Endodermal cell (in vitro differentiated cells): ENCODE data around the gene NR2C2AP. TPM values are rescaled to one million over a fixed set of nuclear protein-coding genes. Genes with fewer than 3 reads are reported as not detected.

Experiments used
- DNase-seq: peaks from one replicate; pipeline ENCODE4 v3.0.0-alpha.2; 2017
- H3K27ac ChIP-seq: 2 replicates; pipeline ENCODE4 v1.5.1; 2013; ENCODE audit warnings: mild to moderate bottlenecking, low read depth, low read length, moderate library complexity
- H3K27me3 ChIP-seq: 2 replicates; pipeline ENCODE4 v1.6.1; 2013; ENCODE audit warnings: mild to moderate bottlenecking, low read length, moderate library complexity; ENCODE audit not compliant: insufficient read depth, control insufficient read depth, poor library complexity, severe bottlenecking
- H3K36me3 ChIP-seq: 2 replicates; pipeline ENCODE4 v1.7.0; 2013; ENCODE audit warnings: mild to moderate bottlenecking, low read length, moderate library complexity; ENCODE audit not compliant: control insufficient read depth, insufficient read depth
- H3K4me1 ChIP-seq: one replicate; pipeline ENCODE4 v1.7.0; 2013; ENCODE audit warnings: low read length; ENCODE audit not compliant: control insufficient read depth, insufficient read depth
- H3K4me3 ChIP-seq: 2 replicates; pipeline ENCODE4 v1.5.1; 2013; ENCODE audit warnings: mild to moderate bottlenecking, low read length, moderate library complexity
- H3K9ac ChIP-seq: 2 replicates; pipeline ENCODE4 v1.6.1; 2013; ENCODE audit warnings: mild to moderate bottlenecking, low read length, moderate library complexity; ENCODE audit not compliant: poor library complexity, severe bottlenecking; ENCODE audit errors: extremely low read depth
- H3K9me3 ChIP-seq: 2 replicates; pipeline ENCODE4 v1.6.1; 2013; ENCODE audit warnings: mild to moderate bottlenecking, low read length, moderate library complexity; ENCODE audit not compliant: control insufficient read depth
- H3K27ac Mint-ChIP-seq: 2 replicates; pipeline ENCODE4 v1.8.0; 2020; ENCODE audit warnings: mixed read lengths
- H3K27me3 Mint-ChIP-seq: 2 replicates; pipeline ENCODE4 v1.8.0; 2021; ENCODE audit warnings: mild to moderate bottlenecking, mixed read lengths; ENCODE audit not compliant: insufficient read depth
- H3K36me3 Mint-ChIP-seq: 2 replicates; pipeline ENCODE4 v1.8.0; 2020; ENCODE audit warnings: low read depth, mixed read lengths
- H3K4me1 Mint-ChIP-seq: 2 replicates; pipeline ENCODE4 v1.8.0; 2020; ENCODE audit warnings: mixed read lengths
- H3K4me3 Mint-ChIP-seq: 2 replicates; pipeline ENCODE4 v1.8.0; 2020; ENCODE audit warnings: mild to moderate bottlenecking, moderate library complexity, mixed read lengths
- H3K9me3 Mint-ChIP-seq: 2 replicates; pipeline ENCODE4 v1.8.0; 2020; ENCODE audit warnings: mild to moderate bottlenecking, mixed read lengths
- CTCF ChIP-seq: fragments of 200-600 bp; sonication (generic); conservative IDR thresholded peaks from 2 replicates; pipeline ENCODE4 v1.5.0; 2021; ENCODE audit warnings: antibody characterized with exemption, mild to moderate bottlenecking
- WGBS, 2 experiments: methylation state at CpG; one replicate each; pipeline versions ENCODE4 v1.1.5 to v1.1.7; 2013; ENCODE audit warnings: missing lambda C conversion rate in 2 of 2, mixed read lengths in 1 of 2; ENCODE audit not compliant: insufficient coverage in 1 of 2, insufficient read length in 1 of 2; 5-methylcytosine and 5-hydroxymethylcytosine counted together
- total RNA-seq, 2 donors: library from RNA; stranded (reverse); fragmentation: NEBNext Ultra II Directional in 1 of 2; extraction: Animal tissue kit (Norgen Biotek cat#: 25700) in 1 of 2; gene quantifications; 2 replicates in 1 of 2; 3 replicates in 1 of 2; pipeline ENCODE4 v1.2.1, GENCODE V29; 2021

Gene NR2C2AP
- total RNA-seq, 2 donors from 2014 or later, result 14.7 to 17.2 TPM

- H3K4me3 ChIP-seq, result no peak overlapping the region
- H3K4me1 ChIP-seq, result no peaks in the 10 kb centered on the region
- Mint-ChIP-seq H3K4me3 (no peak overlapping the region), H3K27ac (no peak overlapping the region), H3K36me3 (no peaks in the 10 kb centered on the region), H3K27me3 (peaks cover 74% of the 10 kb centered on the region), H3K9me3 (no peaks in the 10 kb centered on the region), H3K4me1 (no peaks in the 10 kb centered on the region)
- 3 to 9% methylated on average over 4 to 5 of the region's 5 CpGs for WGBS, 2 experiments
- DNase-seq, result peak; percentile 67
- H3K9me3 ChIP-seq, result no peaks in the 10 kb centered on the region
- peaks cover 63% of the 10 kb centered on the region for H3K27me3 ChIP-seq
- no peak overlapping the region for H3K9ac ChIP-seq
- no peak for TF ChIP-seq CTCF
- no peaks in the 10 kb centered on the region for H3K36me3 ChIP-seq
- H3K27ac ChIP-seq, result no peak overlapping the region
Observed at GRCh38 chr19:19214159-19214490, 10.9 kb upstream of the NR2C2AP start.

- no peak overlapping the region for H3K4me3 ChIP-seq
- 42 to 54% methylated on average over 4 to 19 of the region's 21 CpGs for WGBS, 2 experiments
- H3K27ac ChIP-seq, result no peak overlapping the region
- H3K9me3 ChIP-seq, result no peaks in the 10 kb centered on the region
- H3K27me3 ChIP-seq, result peaks cover 68% of the 10 kb centered on the region
- no peaks in the 10 kb centered on the region for H3K4me1 ChIP-seq
- no peak overlapping the region for H3K27ac Mint-ChIP-seq
- no peaks in the 10 kb centered on the region for H3K4me1 Mint-ChIP-seq
- TF ChIP-seq CTCF, result no peak
- no peaks in the 10 kb centered on the region for H3K36me3 Mint-ChIP-seq
- no peaks in the 10 kb centered on the region for H3K9me3 Mint-ChIP-seq
- no peaks in the 10 kb centered on the region for H3K36me3 ChIP-seq
- H3K27me3 Mint-ChIP-seq, result peaks cover 79% of the 10 kb centered on the region
- DNase-seq, result no peak
- no peak overlapping the region for H3K4me3 Mint-ChIP-seq
- H3K9ac ChIP-seq, result no peak overlapping the region
Observed at GRCh38 chr19:19213426-19214158, 10.4 kb upstream of the NR2C2AP start.

- H3K9me3 ChIP-seq, result no peaks in the 10 kb centered on the region
- H3K27ac ChIP-seq, result no peak overlapping the region
- Mint-ChIP-seq H3K27me3 (peaks cover 82% of the 10 kb centered on the region), H3K4me1 (no peaks in the 10 kb centered on the region), H3K9me3 (no peaks in the 10 kb centered on the region), H3K4me3 (no peak overlapping the region), H3K27ac (no peak overlapping the region), H3K36me3 (no peaks in the 10 kb centered on the region)
- H3K4me3 ChIP-seq, result no peak overlapping the region
- TF ChIP-seq CTCF, result no peak
- no peak overlapping the region for H3K9ac ChIP-seq
- DNase-seq, result no peak
- peaks cover 71% of the 10 kb centered on the region for H3K27me3 ChIP-seq
- H3K36me3 ChIP-seq, result no peaks in the 10 kb centered on the region
- 16 to 21% methylated on average over 2 to 7 of the region's 7 CpGs for WGBS, 2 experiments
- H3K4me1 ChIP-seq, result no peaks in the 10 kb centered on the region
Observed at GRCh38 chr19:19212916-19213315, 9.7 kb upstream of the NR2C2AP start.
